ENCODE results near the gene CMIP. TPM values are rescaled to one million over a fixed set of nuclear protein-coding genes. Genes with fewer than 3 reads are reported as not detected.

Gene CMIP
- total and polyA plus RNA-seq, 7 donors: 1.4 to 8.9 (median 4.1) TPM

- Histone ChIP-seq H3K27me3 (ENCODE audit: insufficient read depth in 3 of 3, low read length in 2 of 3) (peaks cover 0 to 9% (median 0%) of the 10 kb centered on the region in 3 donors), H3K4me3 (peak overlapping the region; percentile 6), H3K36me3 (ENCODE audit: insufficient read depth in 1 of 2, low read depth in 1 of 2) (no peaks in the 10 kb centered on the region), H3K9me3 (no peaks in the 10 kb centered on the region), H3K4me1 (peaks cover 11% of the 10 kb centered on the region), H3K27ac (no peak overlapping the region)
- no peak for TF ChIP-seq CTCF (IDR thresholded peaks at IDR 0.05)
- 29 to 40% (median 32%) methylated on average over 21 to 26 of the region's 26 CpGs for WGBS, 3 donors
- ATAC-seq (peak; percentile 67 to 84 (median 74)), DNase-seq (peak; percentile 85 to 87)
- intact Hi-C loops (cut with DNase I): loop anchor here in 1 of 2 donors (5.0 to 10.0 kb wide), 2 partner anchors 163 to 205 kb away; no protein-coding TSS in a partner anchor
These were observed 165.7 kb downstream of the CMIP start for GRCh38 chr16:81610144-81610842.

GRCh38 chr16:81610936-81611335 lies 166.3 kb downstream of the CMIP start:
- ATAC-seq (no peak), DNase-seq (no peak)
- Histone ChIP-seq H3K36me3 (ENCODE audit: insufficient read depth in 1 of 2, low read depth in 1 of 2) (no peaks in the 10 kb centered on the region), H3K9me3 (no peaks in the 10 kb centered on the region), H3K4me3 (peak overlapping the region; percentile 6), H3K27me3 (ENCODE audit: insufficient read depth in 3 of 3, low read length in 2 of 3) (peaks cover 0 to 9% (median 0%) of the 10 kb centered on the region in 3 donors), H3K4me1 (peaks cover 11% of the 10 kb centered on the region), H3K27ac (no peak overlapping the region)
- no peak for TF ChIP-seq CTCF (IDR thresholded peaks at IDR 0.05)
- intact Hi-C loops (cut with DNase I): loop anchor here in 1 of 2 donors (5.0 to 10.0 kb wide), 2 partner anchors 164 to 206 kb away; no protein-coding TSS in a partner anchor
- 80 to 92% (median 81%) methylated on average over 10 of the region's 10 CpGs for WGBS, 3 donors

DNA sequence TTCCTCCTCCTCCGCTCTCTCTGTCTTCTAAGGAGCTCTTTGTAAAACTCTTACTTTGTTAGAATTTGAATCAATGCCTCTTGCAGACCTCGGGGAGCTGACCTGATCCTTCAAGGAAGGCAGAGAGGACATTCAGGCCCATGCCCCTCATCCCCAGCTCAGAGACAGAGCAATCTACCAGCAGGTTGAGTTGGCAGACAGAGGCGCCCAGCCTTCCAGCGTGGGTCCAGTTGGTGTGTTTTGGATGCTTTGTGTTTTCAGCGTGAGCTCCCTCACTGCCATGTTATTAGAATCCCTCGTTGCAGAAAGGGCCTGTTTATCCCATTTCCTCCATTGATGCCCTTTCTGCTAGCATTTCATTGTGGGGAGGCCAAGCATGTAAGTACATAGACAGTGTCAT lies 167.1 kb downstream of the CMIP start:
- H3K27ac ChIP-seq: no peak overlapping the region
- DNase-seq: no peak
- WGBS, 3 donors: 58 to 74% (median 60%) methylated on average over 6 of the region's 6 CpGs
- intact Hi-C loops (cut with DNase I): loop anchor here in 1 of 2 donors (5.0 to 10.0 kb wide), 2 partner anchors 164 to 207 kb away; no protein-coding TSS in a partner anchor
- H3K4me1 ChIP-seq: peaks cover 11% of the 10 kb centered on the region
- no peak for ATAC-seq
- no peaks in the 10 kb centered on the region for H3K9me3 ChIP-seq
- no peaks in the 10 kb centered on the region for H3K36me3 ChIP-seq (ENCODE audit: insufficient read depth in 1 of 2, low read depth in 1 of 2)
- no peak overlapping the region for H3K4me3 ChIP-seq
- TF ChIP-seq CTCF (IDR thresholded peaks at IDR 0.05): no peak
- peaks cover 0 to 9% (median 0%) of the 10 kb centered on the region in 3 donors for H3K27me3 ChIP-seq (ENCODE audit: insufficient read depth in 3 of 3, low read length in 2 of 3)

DNA sequence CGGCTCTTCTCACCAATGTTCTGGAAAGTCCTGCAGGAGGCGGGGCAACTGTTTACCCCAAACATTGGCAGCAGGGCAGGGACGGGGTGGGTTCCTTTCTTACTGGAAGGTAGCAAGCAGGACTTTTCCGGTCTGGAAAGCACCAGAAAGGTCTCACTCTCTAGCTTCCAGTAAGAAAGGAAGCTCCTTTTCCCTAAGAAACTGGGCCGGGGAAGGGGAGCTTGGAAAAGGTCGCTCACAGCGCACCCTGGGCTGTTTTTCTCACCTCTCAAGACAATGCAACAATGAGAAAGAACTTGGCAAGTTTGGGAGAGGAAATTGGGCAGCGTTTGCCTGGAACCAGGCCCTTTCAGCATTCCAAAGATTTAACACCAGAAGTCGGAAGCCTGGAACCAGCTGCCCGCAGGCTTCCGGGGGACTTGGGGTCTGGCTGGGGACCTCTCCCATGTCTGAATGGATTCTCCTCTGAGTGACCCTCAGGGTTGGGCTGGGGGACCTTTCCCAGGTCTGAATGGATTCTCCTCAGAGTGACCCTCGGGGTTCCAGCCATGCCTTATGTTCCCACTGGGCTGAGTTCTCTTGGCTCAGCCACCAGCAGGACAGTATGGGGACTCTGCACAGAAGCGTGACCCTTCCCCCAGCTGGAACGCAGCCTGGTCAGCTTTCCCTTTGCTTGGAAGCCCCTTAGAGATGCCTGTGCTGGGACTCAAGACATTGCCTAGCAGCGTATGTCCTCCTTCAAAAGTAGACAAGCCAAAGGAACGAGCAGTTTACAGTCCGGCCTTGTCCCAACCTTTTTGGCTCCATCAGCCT lies 167.9 kb downstream of the CMIP start:
- DNase-seq (no peak), ATAC-seq (peak in 2 of 4 donors; percentile 36 to 43)
- no peak for TF ChIP-seq CTCF (IDR thresholded peaks at IDR 0.05)
- Histone ChIP-seq H3K4me3 (no peak overlapping the region), H3K9me3 (no peaks in the 10 kb centered on the region), H3K36me3 (ENCODE audit: insufficient read depth in 1 of 2, low read depth in 1 of 2) (no peaks in the 10 kb centered on the region), H3K27ac (peak overlapping the region; percentile 5), H3K27me3 (ENCODE audit: insufficient read depth in 3 of 3, low read length in 2 of 3) (peaks cover 0 to 9% (median 0%) of the 10 kb centered on the region in 3 donors), H3K4me1 (peaks cover 11% of the 10 kb centered on the region)
- WGBS, 3 donors: 29 to 31% (median 29%) methylated on average over 17 of the region's 17 CpGs
- intact Hi-C loops (cut with DNase I): loop anchor here in 1 of 2 donors (5.0 to 10.0 kb wide), 2 partner anchors 165 to 208 kb away; no protein-coding TSS in a partner anchor
